ENCODE measurements around the gene MYMX. TPM values are rescaled to one million over a fixed set of nuclear protein-coding genes. Genes with fewer than 3 reads are reported as not detected.

The MYMX gene
- total RNA-seq, 2 donors from 2014 or later: 1.7 to 1.8 TPM

- peak overlapping the region; percentile 92 for H3K27ac ChIP-seq (ENCODE audit: low read depth, low read length)
- 0 to 1% methylated on average over 6 to 12 of the region's 12 CpGs for WGBS, 2 experiments (ENCODE audit: insufficient coverage in 1 of 2, insufficient read length in 1 of 2)
- H3K36me3 Mint-ChIP-seq (ENCODE audit: low read depth): peaks cover 42% of the 10 kb centered on the region
- DNase-seq: no peak
- H3K9me3 ChIP-seq (ENCODE audit: control insufficient read depth, low read length): no peaks in the 10 kb centered on the region
- peaks cover 22% of the 10 kb centered on the region for H3K4me1 Mint-ChIP-seq
- no peak for TF ChIP-seq CTCF (conservative IDR thresholded peaks at IDR 0.05)
- H3K27ac Mint-ChIP-seq: peak overlapping the region; percentile 78
- peaks cover 3% of the 10 kb centered on the region for H3K4me1 ChIP-seq (ENCODE audit: control insufficient read depth, insufficient read depth, low read length)
- no peaks in the 10 kb centered on the region for H3K27me3 ChIP-seq (ENCODE audit: control insufficient read depth, insufficient read depth, low read length, poor library complexity, severe bottlenecking)
- H3K4me3 Mint-ChIP-seq: peak overlapping the region; percentile 74
- peaks cover 41% of the 10 kb centered on the region for H3K36me3 ChIP-seq (ENCODE audit: control insufficient read depth, insufficient read depth, low read length)
- no peaks in the 10 kb centered on the region for H3K9me3 Mint-ChIP-seq
- peak overlapping the region; percentile 64 for H3K9ac ChIP-seq (ENCODE audit: extremely low read depth, low read length, poor library complexity, severe bottlenecking)
- peak overlapping the region; percentile 96 for H3K4me3 ChIP-seq (ENCODE audit: low read length)
- H3K27me3 Mint-ChIP-seq (ENCODE audit: insufficient read depth): no peaks in the 10 kb centered on the region
Measured at GRCh38 chr6:44256775-44257024, 40.0 kb downstream of the MYMX start.

GRCh38 chr6:44257025-44257752 is 40.5 kb downstream of the MYMX start, which contains the start of gene SLC35B2:
Gene SLC35B2, minus strand, starts transcription at chr6:44257528. Its CDS starts 118 bp downstream, at chr6:44257410.
- H3K4me3 Mint-ChIP-seq: peak within 1 kb of the TSS; percentile 74
- no peaks in the 10 kb centered on the region for H3K27me3 Mint-ChIP-seq (ENCODE audit: insufficient read depth)
- H3K9ac ChIP-seq (ENCODE audit: extremely low read depth, low read length, poor library complexity, severe bottlenecking): peak within 1 kb of the TSS; percentile 64
- peak; percentile 84 for TF ChIP-seq CTCF (conservative IDR thresholded peaks at IDR 0.05)
- WGBS, 2 experiments (ENCODE audit: insufficient coverage in 1 of 2, insufficient read length in 1 of 2): 0% methylated on average over 21 to 80 of the region's 80 CpGs
- peaks cover 3% of the 10 kb centered on the region for H3K4me1 ChIP-seq (ENCODE audit: control insufficient read depth, insufficient read depth, low read length)
- peaks cover 37% of the 10 kb centered on the region for H3K36me3 Mint-ChIP-seq (ENCODE audit: low read depth)
- H3K9me3 ChIP-seq (ENCODE audit: control insufficient read depth, low read length): no peaks in the 10 kb centered on the region
- peak within 1 kb of the TSS; percentile 78 for H3K27ac Mint-ChIP-seq
- peak within 1 kb of the TSS; percentile 96 for H3K4me3 ChIP-seq (ENCODE audit: low read length)
- peaks cover 36% of the 10 kb centered on the region for H3K36me3 ChIP-seq (ENCODE audit: control insufficient read depth, insufficient read depth, low read length)
- H3K27ac ChIP-seq (ENCODE audit: low read depth, low read length): peak within 1 kb of the TSS; percentile 92
- H3K4me1 Mint-ChIP-seq: peaks cover 20% of the 10 kb centered on the region
- H3K27me3 ChIP-seq (ENCODE audit: control insufficient read depth, insufficient read depth, low read length, poor library complexity, severe bottlenecking): no peaks in the 10 kb centered on the region
- no peaks in the 10 kb centered on the region for H3K9me3 Mint-ChIP-seq
- peak; percentile 90 for DNase-seq

GRCh38 chr6:44257753-44258324 is 41.1 kb downstream of the MYMX start:
- peak; percentile 3 for TF ChIP-seq CTCF (conservative IDR thresholded peaks at IDR 0.05)
- H3K4me1 Mint-ChIP-seq: peaks cover 21% of the 10 kb centered on the region
- WGBS, 2 experiments (ENCODE audit: insufficient coverage in 1 of 2, insufficient read length in 1 of 2): 47 to 49% methylated on average over 14 to 15 of the region's 15 CpGs
- no peaks in the 10 kb centered on the region for H3K27me3 Mint-ChIP-seq (ENCODE audit: insufficient read depth)
- H3K36me3 Mint-ChIP-seq (ENCODE audit: low read depth): peaks cover 30% of the 10 kb centered on the region
- Histone ChIP-seq H3K27ac (ENCODE audit: low read depth, low read length) (peak overlapping the region; percentile 33), H3K36me3 (ENCODE audit: control insufficient read depth, insufficient read depth, low read length) (peaks cover 31% of the 10 kb centered on the region), H3K4me1 (ENCODE audit: control insufficient read depth, insufficient read depth, low read length) (peaks cover 3% of the 10 kb centered on the region), H3K9ac (ENCODE audit: extremely low read depth, low read length, poor library complexity, severe bottlenecking) (no peak overlapping the region), H3K9me3 (ENCODE audit: control insufficient read depth, low read length) (no peaks in the 10 kb centered on the region), H3K27me3 (ENCODE audit: control insufficient read depth, insufficient read depth, low read length, poor library complexity, severe bottlenecking) (no peaks in the 10 kb centered on the region), H3K4me3 (ENCODE audit: low read length) (peak overlapping the region; percentile 96)
- H3K27ac Mint-ChIP-seq: peak overlapping the region; percentile 70
- H3K4me3 Mint-ChIP-seq: peak overlapping the region; percentile 74
- no peak for DNase-seq
- H3K9me3 Mint-ChIP-seq: no peaks in the 10 kb centered on the region

All from endodermal cell (in vitro differentiated cells).